ENCODE measurements around the gene AUTS2.
"Not testable (repeated sequence)": the region's sequence is repeated elsewhere in the genome, so short reads cannot be mapped to it uniquely, and the experiment has no call there.

AUTS2 gene

GRCh38 chr7:69762821-69763352, 164.6 kb downstream of the AUTS2 start:
- DNase-seq, result no peak

GRCh38 chr7:69763513-69763912, 165.2 kb downstream of the AUTS2 start:
- DNase-seq, result no peak

GRCh38 chr7:69764147-69764546, 165.9 kb downstream of the AUTS2 start:
- DNase-seq, result no peak

- DNase-seq, result no peak
Observed at GRCh38 chr7:69764681-69765080, 166.4 kb downstream of the AUTS2 start.

- no peak for DNase-seq
Observed at GRCh38 chr7:69765879-69766278, 167.6 kb downstream of the AUTS2 start.

GRCh38 chr7:69768986-69769595, 170.8 kb downstream of the AUTS2 start:
- no peak for DNase-seq

GRCh38 chr7:69769826-69770225, 171.6 kb downstream of the AUTS2 start:
- DNase-seq, result no peak

GRCh38 chr7:69770613-69771012, 172.3 kb downstream of the AUTS2 start:
- DNase-seq, result no peak

- DNase-seq, result no peak
Observed at GRCh38 chr7:69772718-69773436, 174.6 kb downstream of the AUTS2 start.

GRCh38 chr7:69773535-69774225, 175.4 kb downstream of the AUTS2 start:
- DNase-seq, result no peak

GRCh38 chr7:69775231-69775771, 177.0 kb downstream of the AUTS2 start:
- no peak for DNase-seq

- no peak for DNase-seq
Observed at GRCh38 chr7:69776611-69777010, 178.3 kb downstream of the AUTS2 start.

- DNase-seq, result no peak
Observed at GRCh38 chr7:69778138-69778537, 179.9 kb downstream of the AUTS2 start.

- no peak for DNase-seq
Observed at GRCh38 chr7:69780379-69780778, 182.1 kb downstream of the AUTS2 start.

- no peak for DNase-seq
Observed at GRCh38 chr7:69781412-69781846, 183.2 kb downstream of the AUTS2 start.

- DNase-seq, result no peak
Observed at GRCh38 chr7:69782917-69783684, 184.8 kb downstream of the AUTS2 start.

- not testable (repeated sequence) for DNase-seq
Observed at GRCh38 chr7:69786130-69786529, 187.9 kb downstream of the AUTS2 start.

- DNase-seq, result no peak
Observed at GRCh38 chr7:69786730-69787395, 188.6 kb downstream of the AUTS2 start.

- no peak for DNase-seq
Observed at GRCh38 chr7:69787736-69788431, 189.6 kb downstream of the AUTS2 start.

GRCh38 chr7:69789563-69789962, 191.3 kb downstream of the AUTS2 start:
- no peak for DNase-seq
